Measurements from ENCODE around the gene C16orf96.

- TF ChIP-seq EZH2 (IDR thresholded peaks at IDR 0.05) (no peak), CTCF (IDR thresholded peaks at IDR 0.05) (no peak)
Measured at GRCh38 chr16:4648917-4649316, 92.8 kb downstream of the C16orf96 start.
